Measurements from ENCODE around the gene TBC1D32.
"Not testable (repeated sequence)": the region's sequence is repeated elsewhere in the genome, so short reads cannot be mapped to it uniquely, and the experiment has no call there.

TBC1D32 gene

DNA sequence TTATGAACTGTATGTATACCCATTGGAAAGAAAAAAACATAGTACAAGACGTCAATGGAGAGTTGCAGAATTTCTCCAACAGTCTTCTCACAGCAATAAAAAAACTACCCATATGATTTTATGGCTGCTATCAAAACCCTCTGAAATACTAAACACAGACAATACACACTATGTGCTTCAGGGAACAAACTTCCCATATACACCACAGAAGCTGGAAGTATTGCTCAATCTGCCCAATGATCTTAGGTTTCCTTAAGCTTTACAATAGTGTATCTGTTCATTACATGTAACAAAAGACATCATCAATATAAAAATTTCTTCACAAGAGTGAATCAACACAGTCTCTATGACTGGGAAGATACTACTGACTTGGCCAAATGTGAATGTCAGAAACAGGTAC lies 150.5 kb downstream of the TBC1D32 start:
- Histone ChIP-seq H3K27ac (replicated peaks) (no peak overlapping the region), H3K4me3 (replicated peaks; ENCODE audit: insufficient read depth, low read length) (no peak overlapping the region), H3K27me3 (ENCODE audit: insufficient read depth, poor library complexity, severe bottlenecking) (no peaks in the 10 kb centered on the region)
- no peak for DNase-seq (ENCODE audit: low read depth in 1 of 2, low spot score in 1 of 2)
- no peak for TF ChIP-seq CTCF (IDR thresholded peaks at IDR 0.05; ENCODE audit: insufficient read depth, low read length)
- no peak for TF ChIP-seq GABPA (IDR thresholded peaks at IDR 0.05; ENCODE audit: low read depth)
- no peak for TF ChIP-seq REST (IDR thresholded peaks at IDR 0.05; ENCODE audit: insufficient replicate concordance, low read depth)
- TF ChIP-seq POLR2AphosphoS5 (IDR thresholded peaks at IDR 0.05; ENCODE audit: low read depth), result no peak
- no peak for TF ChIP-seq SPI1 (IDR thresholded peaks at IDR 0.05; ENCODE audit: borderline replicate concordance, low read depth)

DNA sequence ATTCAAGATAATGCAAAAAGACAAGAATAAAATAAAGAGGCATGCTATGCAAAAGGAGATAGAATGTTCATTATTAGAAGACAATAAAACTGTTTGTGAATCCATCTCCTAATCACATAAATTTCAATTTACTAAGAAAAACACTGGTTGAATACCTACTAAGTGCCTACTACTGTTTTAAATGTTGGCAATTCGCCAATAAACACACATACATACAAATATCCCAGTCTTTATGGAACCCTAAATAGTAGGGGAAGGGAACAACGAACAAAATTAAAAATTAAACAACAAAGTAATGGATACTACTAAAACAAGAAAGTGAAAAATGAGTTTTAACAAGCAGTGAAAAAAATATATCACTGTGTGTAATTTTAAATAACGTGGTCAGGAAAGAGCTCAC lies 158.5 kb downstream of the TBC1D32 start:
- no peak overlapping the region for H3K4me3 ChIP-seq (replicated peaks; ENCODE audit: insufficient read depth, low read length)
- H3K27me3 ChIP-seq (ENCODE audit: insufficient read depth, poor library complexity, severe bottlenecking), result no peaks in the 10 kb centered on the region
- no peak for TF ChIP-seq CTCF (IDR thresholded peaks at IDR 0.05; ENCODE audit: insufficient read depth, low read length)
- TF ChIP-seq REST (IDR thresholded peaks at IDR 0.05; ENCODE audit: insufficient replicate concordance, low read depth), result no peak
- TF ChIP-seq POLR2AphosphoS5 (IDR thresholded peaks at IDR 0.05; ENCODE audit: low read depth), result no peak
- no peak for TF ChIP-seq GABPA (IDR thresholded peaks at IDR 0.05; ENCODE audit: low read depth)
- no peak for TF ChIP-seq SPI1 (IDR thresholded peaks at IDR 0.05; ENCODE audit: borderline replicate concordance, low read depth)
- DNase-seq (ENCODE audit: low read depth in 1 of 2, low spot score in 1 of 2), result no peak
- no peak overlapping the region for H3K27ac ChIP-seq (replicated peaks)

DNA sequence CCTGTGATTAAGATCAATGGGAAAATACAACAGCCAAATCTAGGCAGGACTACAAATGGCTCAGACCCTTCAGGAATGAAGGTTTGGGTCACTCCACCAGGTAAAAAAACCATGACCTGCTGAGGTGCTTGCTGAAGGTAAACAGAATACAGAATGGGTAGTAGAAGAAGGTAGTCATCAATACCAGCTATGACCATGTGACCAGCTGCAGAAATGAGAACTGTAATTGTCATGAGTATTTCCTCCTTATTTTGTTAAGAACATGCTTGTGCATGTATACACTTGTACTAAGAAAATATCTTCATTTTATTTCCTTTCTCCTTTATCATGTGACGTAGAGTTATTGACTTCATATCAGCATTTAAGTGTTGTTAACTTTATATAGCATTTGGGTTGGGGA lies 161.8 kb downstream of the TBC1D32 start:
- not testable (repeated sequence) for H3K27ac ChIP-seq (replicated peaks); DNase-seq (ENCODE audit: low read depth in 1 of 2, low spot score in 1 of 2); H3K4me3 ChIP-seq (replicated peaks; ENCODE audit: insufficient read depth, low read length); H3K27me3 ChIP-seq (ENCODE audit: insufficient read depth, poor library complexity, severe bottlenecking)

GRCh38 chr6:121171879-121172278 lies 162.4 kb downstream of the TBC1D32 start:
- TF ChIP-seq GABPA (IDR thresholded peaks at IDR 0.05; ENCODE audit: low read depth) (no peak), SPI1 (IDR thresholded peaks at IDR 0.05; ENCODE audit: borderline replicate concordance, low read depth) (no peak), REST (IDR thresholded peaks at IDR 0.05; ENCODE audit: insufficient replicate concordance, low read depth) (no peak), POLR2AphosphoS5 (IDR thresholded peaks at IDR 0.05; ENCODE audit: low read depth) (no peak), CTCF (IDR thresholded peaks at IDR 0.05; ENCODE audit: insufficient read depth, low read length) (no peak)
- H3K27ac ChIP-seq (replicated peaks), result no peak overlapping the region
- H3K27me3 ChIP-seq (ENCODE audit: insufficient read depth, poor library complexity, severe bottlenecking), result no peaks in the 10 kb centered on the region
- DNase-seq (ENCODE audit: low read depth in 1 of 2, low spot score in 1 of 2), result no peak
- H3K4me3 ChIP-seq (replicated peaks; ENCODE audit: insufficient read depth, low read length), result no peak overlapping the region
